ENCODE measurements around the gene APOL5. TPM values are rescaled to one million over a fixed set of nuclear protein-coding genes. Genes with fewer than 3 reads are reported as not detected.

The APOL5 gene, protein sequence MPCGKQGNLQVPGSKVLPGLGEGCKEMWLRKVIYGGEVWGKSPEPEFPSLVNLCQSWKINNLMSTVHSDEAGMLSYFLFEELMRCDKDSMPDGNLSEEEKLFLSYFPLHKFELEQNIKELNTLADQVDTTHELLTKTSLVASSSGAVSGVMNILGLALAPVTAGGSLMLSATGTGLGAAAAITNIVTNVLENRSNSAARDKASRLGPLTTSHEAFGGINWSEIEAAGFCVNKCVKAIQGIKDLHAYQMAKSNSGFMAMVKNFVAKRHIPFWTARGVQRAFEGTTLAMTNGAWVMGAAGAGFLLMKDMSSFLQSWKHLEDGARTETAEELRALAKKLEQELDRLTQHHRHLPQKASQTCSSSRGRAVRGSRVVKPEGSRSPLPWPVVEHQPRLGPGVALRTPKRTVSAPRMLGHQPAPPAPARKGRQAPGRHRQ
- total RNA-seq = not detected
- under 1 TPM in 1 of 2 donors, not detected in 1; 0.43 TPM for polyA plus RNA-seq

DNA sequence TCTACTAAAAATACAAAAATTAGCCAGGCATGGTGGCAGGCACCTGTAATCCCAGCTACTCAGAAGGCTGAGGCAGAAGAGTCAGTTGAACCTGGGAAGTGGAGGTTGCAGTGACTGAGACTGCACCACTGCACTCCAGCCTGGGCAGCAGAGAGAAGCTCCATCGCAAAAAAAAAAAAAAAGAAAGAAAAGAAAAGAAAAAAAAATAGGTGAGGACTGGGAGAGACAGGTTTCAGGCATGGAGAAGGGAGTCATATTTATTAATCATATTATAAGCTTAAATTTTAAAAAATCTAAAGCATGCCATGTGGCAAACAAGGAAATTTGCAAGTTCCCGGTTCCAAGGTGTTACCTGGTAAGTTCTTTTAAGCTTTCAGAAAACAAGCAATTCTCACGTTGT, at the start of gene APOL5:
Gene APOL5 (plus strand): TSS at position 301 of the 400 bp plus-strand sequence. CDS start 0 bp downstream, at position 301.
- H3K27me3 ChIP-seq (ENCODE audit: control insufficient read depth in 4 of 4, insufficient read depth in 4 of 4, low read length in 3 of 4) = no peaks in the 10 kb centered on the region
- H3K27ac ChIP-seq (ENCODE audit: low read depth in 1 of 2, low read length in 2 of 2) = no peak within 1 kb of the TSS
- peaks cover 0 to 7% (median 2%) of the 10 kb centered on the region in 4 donors for H3K9me3 ChIP-seq (ENCODE audit: control insufficient read depth in 4 of 4, low read length in 3 of 4)
- H3K36me3 ChIP-seq (ENCODE audit: control insufficient read depth in 4 of 4, insufficient read depth in 3 of 4, low read depth in 1 of 4, low read length in 3 of 4) = no peaks in the 10 kb centered on the region
- no peak within 1 kb of the TSS for H3K4me3 ChIP-seq (ENCODE audit: low read depth in 1 of 3, low read length in 3 of 3)
- TF ChIP-seq, protein P1, sequence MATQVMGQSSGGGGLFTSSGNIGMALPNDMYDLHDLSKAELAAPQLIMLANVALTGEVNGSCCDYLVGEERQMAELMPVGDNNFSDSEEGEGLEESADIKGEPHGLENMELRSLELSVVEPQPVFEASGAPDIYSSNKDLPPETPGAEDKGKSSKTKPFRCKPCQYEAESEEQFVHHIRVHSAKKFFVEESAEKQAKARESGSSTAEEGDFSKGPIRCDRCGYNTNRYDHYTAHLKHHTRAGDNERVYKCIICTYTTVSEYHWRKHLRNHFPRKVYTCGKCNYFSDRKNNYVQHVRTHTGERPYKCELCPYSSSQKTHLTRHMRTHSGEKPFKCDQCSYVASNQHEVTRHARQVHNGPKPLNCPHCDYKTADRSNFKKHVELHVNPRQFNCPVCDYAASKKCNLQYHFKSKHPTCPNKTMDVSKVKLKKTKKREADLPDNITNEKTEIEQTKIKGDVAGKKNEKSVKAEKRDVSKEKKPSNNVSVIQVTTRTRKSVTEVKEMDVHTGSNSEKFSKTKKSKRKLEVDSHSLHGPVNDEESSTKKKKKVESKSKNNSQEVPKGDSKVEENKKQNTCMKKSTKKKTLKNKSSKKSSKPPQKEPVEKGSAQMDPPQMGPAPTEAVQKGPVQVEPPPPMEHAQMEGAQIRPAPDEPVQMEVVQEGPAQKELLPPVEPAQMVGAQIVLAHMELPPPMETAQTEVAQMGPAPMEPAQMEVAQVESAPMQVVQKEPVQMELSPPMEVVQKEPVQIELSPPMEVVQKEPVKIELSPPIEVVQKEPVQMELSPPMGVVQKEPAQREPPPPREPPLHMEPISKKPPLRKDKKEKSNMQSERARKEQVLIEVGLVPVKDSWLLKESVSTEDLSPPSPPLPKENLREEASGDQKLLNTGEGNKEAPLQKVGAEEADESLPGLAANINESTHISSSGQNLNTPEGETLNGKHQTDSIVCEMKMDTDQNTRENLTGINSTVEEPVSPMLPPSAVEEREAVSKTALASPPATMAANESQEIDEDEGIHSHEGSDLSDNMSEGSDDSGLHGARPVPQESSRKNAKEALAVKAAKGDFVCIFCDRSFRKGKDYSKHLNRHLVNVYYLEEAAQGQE (IDR thresholded peaks at IDR 0.05) = no peak
- no peak for TF ChIP-seq RXRA (IDR thresholded peaks at IDR 0.05)
- TF ChIP-seq RAD21 (IDR thresholded peaks at IDR 0.05) = no peak
- TF ChIP-seq ZBTB33 (IDR thresholded peaks at IDR 0.05) = no peak
- TF ChIP-seq CTCF (IDR thresholded peaks at IDR 0.05; ENCODE audit: low read depth, low read length, missing input control) = no peak
- TF ChIP-seq HNF4A (conservative IDR thresholded peaks at IDR 0.05) = no peak
- TF ChIP-seq, protein P2, sequence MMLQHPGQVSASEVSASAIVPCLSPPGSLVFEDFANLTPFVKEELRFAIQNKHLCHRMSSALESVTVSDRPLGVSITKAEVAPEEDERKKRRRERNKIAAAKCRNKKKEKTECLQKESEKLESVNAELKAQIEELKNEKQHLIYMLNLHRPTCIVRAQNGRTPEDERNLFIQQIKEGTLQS (IDR thresholded peaks at IDR 0.05) = no peak
- no peak for TF ChIP-seq FOXA2 (IDR thresholded peaks at IDR 0.05)
- TF ChIP-seq SP1 (IDR thresholded peaks at IDR 0.05) = no peak
- 75% methylated on average over 3 of the region's 3 CpGs for WGBS
- no peak within 1 kb of the TSS for H3K9ac ChIP-seq (ENCODE audit: low read depth in 1 of 2, low read length in 2 of 2)
- no peaks in the 10 kb centered on the region for H3K4me1 ChIP-seq (ENCODE audit: control insufficient read depth in 4 of 4, insufficient read depth in 4 of 4, low read length in 3 of 4)
- no peak for DNase-seq (ENCODE audit: low spot score)

DNA sequence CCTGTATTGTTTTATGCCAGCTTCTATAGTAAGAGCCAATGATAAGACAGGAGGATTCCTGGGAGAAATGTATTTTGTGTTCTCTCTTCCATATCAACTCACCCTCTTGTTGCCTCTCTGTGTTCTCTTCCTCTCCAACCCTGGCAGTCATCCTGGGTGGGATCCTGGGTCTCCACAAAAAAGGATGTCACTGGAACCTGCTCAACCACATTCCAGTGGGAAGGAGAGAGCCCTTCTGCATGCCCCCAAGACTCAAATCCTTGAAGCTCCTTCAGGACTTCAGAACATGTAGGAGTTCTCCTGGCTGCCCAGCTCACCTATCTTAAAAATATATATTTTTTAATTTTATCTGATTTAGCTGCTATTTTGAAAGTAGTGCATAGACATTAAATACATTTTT, 43.3 kb upstream of the APOL5 start:
- Histone ChIP-seq H3K9ac (ENCODE audit: low read depth in 1 of 2, low read length in 2 of 2) (no peak overlapping the region), H3K4me1 (ENCODE audit: control insufficient read depth in 4 of 4, insufficient read depth in 4 of 4, low read length in 3 of 4) (peaks cover 2 to 10% (median 7%) of the 10 kb centered on the region in 4 donors), H3K27ac (ENCODE audit: low read depth in 1 of 2, low read length in 2 of 2) (no peak overlapping the region), H3K27me3 (ENCODE audit: control insufficient read depth in 4 of 4, insufficient read depth in 4 of 4, low read length in 3 of 4) (no peaks in the 10 kb centered on the region), H3K4me3 (ENCODE audit: low read depth in 1 of 3, low read length in 3 of 3) (no peak overlapping the region), H3K36me3 (ENCODE audit: control insufficient read depth in 4 of 4, insufficient read depth in 3 of 4, low read depth in 1 of 4, low read length in 3 of 4) (no peaks in the 10 kb centered on the region), H3K9me3 (ENCODE audit: control insufficient read depth in 4 of 4, low read length in 3 of 4) (no peaks in the 10 kb centered on the region)
- no peak for DNase-seq (ENCODE audit: low spot score)
- TF ChIP-seq YY1 (IDR thresholded peaks at IDR 0.05) = no peak
- TF ChIP-seq HNF4A (conservative IDR thresholded peaks at IDR 0.05) = no peak
- TF ChIP-seq, protein P1 (IDR thresholded peaks at IDR 0.05) = no peak
- no peak for TF ChIP-seq RAD21 (IDR thresholded peaks at IDR 0.05)
- TF ChIP-seq RXRA (IDR thresholded peaks at IDR 0.05) = no peak
- no peak for TF ChIP-seq FOXA2 (IDR thresholded peaks at IDR 0.05)
- TF ChIP-seq, protein P2 (IDR thresholded peaks at IDR 0.05) = no peak
- TF ChIP-seq TAF1 (conservative IDR thresholded peaks at IDR 0.05) = no peak
- TF ChIP-seq CTCF (IDR thresholded peaks at IDR 0.05; ENCODE audit: low read depth, low read length, missing input control) = no peak
- no peak for TF ChIP-seq NR2F2 (IDR thresholded peaks at IDR 0.05)
